ENCODE results near the gene LINC00305. TPM values are rescaled to one million over a fixed set of nuclear protein-coding genes. Genes with fewer than 3 reads are reported as not detected.

Gene LINC00305
- total RNA-seq, 4 donors from 2014 or later: not detected

GRCh38 chr18:64082054-64082453 is 66.8 kb downstream of the LINC00305 start:
- 82% methylated on average over 1 of the region's 1 CpG for WGBS
- no peak for DNase-seq (ENCODE audit: low spot score in 2 of 2)
- no peaks in the 10 kb centered on the region for H3K36me3 ChIP-seq
- H3K27ac ChIP-seq: no peak overlapping the region
- H3K27me3 ChIP-seq: no peaks in the 10 kb centered on the region
- no peaks in the 10 kb centered on the region for H3K4me1 ChIP-seq
- H3K9me3 ChIP-seq: no peaks in the 10 kb centered on the region
- H3K4me3 ChIP-seq: no peak overlapping the region
- TF ChIP-seq POLR2AphosphoS5 (IDR thresholded peaks at IDR 0.05) (no peak), POLR2A (IDR thresholded peaks at IDR 0.05) (no peak), EP300 (IDR thresholded peaks at IDR 0.05) (no peak), CTCF (IDR thresholded peaks at IDR 0.05) (no peak)

GRCh38 chr18:64073971-64074370 is 74.9 kb downstream of the LINC00305 start:
- H3K27me3 ChIP-seq: no peaks in the 10 kb centered on the region
- 46% methylated on average over 4 of the region's 4 CpGs for WGBS
- H3K9me3 ChIP-seq: peaks cover 3% of the 10 kb centered on the region
- no peak overlapping the region for H3K27ac ChIP-seq
- no peak for TF ChIP-seq CTCF (IDR thresholded peaks at IDR 0.05)
- TF ChIP-seq POLR2AphosphoS5 (IDR thresholded peaks at IDR 0.05): no peak
- no peaks in the 10 kb centered on the region for H3K36me3 ChIP-seq
- H3K4me3 ChIP-seq: no peak overlapping the region
- no peaks in the 10 kb centered on the region for H3K4me1 ChIP-seq
- no peak for DNase-seq (ENCODE audit: low spot score in 2 of 2)

GRCh38 chr18:64055019-64055418 is 93.9 kb downstream of the LINC00305 start:
- no peak for DNase-seq (ENCODE audit: low spot score in 2 of 2)
- TF ChIP-seq CTCF (IDR thresholded peaks at IDR 0.05): no peak
- TF ChIP-seq EP300 (IDR thresholded peaks at IDR 0.05): no peak
- no peak for TF ChIP-seq POLR2AphosphoS5 (IDR thresholded peaks at IDR 0.05)
- no peak for TF ChIP-seq POLR2A (IDR thresholded peaks at IDR 0.05)
- no peaks in the 10 kb centered on the region for H3K4me1 ChIP-seq

GRCh38 chr18:64053246-64053645 is 95.6 kb downstream of the LINC00305 start:
- no peak for DNase-seq (ENCODE audit: low spot score in 2 of 2)
- H3K36me3 ChIP-seq: no peaks in the 10 kb centered on the region
- no peak overlapping the region for H3K4me3 ChIP-seq
- 61% methylated on average over 1 of the region's 1 CpG for WGBS
- no peak for TF ChIP-seq CTCF (IDR thresholded peaks at IDR 0.05)
- TF ChIP-seq POLR2A (IDR thresholded peaks at IDR 0.05): no peak
- no peak for TF ChIP-seq EP300 (IDR thresholded peaks at IDR 0.05)
- TF ChIP-seq POLR2AphosphoS5 (IDR thresholded peaks at IDR 0.05): no peak
- H3K4me1 ChIP-seq: no peaks in the 10 kb centered on the region
- no peaks in the 10 kb centered on the region for H3K9me3 ChIP-seq
- H3K27me3 ChIP-seq: no peaks in the 10 kb centered on the region
- H3K27ac ChIP-seq: no peak overlapping the region

More at GRCh38 chr18:64055019-64055418, 93.9 kb downstream of the LINC00305 start:
- no peaks in the 10 kb centered on the region for H3K36me3 ChIP-seq
- no peaks in the 10 kb centered on the region for H3K9me3 ChIP-seq
- H3K27ac ChIP-seq: no peak overlapping the region
- WGBS: 17% methylated on average over 3 of the region's 3 CpGs
- no peaks in the 10 kb centered on the region for H3K27me3 ChIP-seq
- H3K4me3 ChIP-seq: no peak overlapping the region

GRCh38 chr18:64052772-64053171 is 96.1 kb downstream of the LINC00305 start:
- WGBS: 55% methylated on average over 2 of the region's 2 CpGs
- TF ChIP-seq POLR2A (IDR thresholded peaks at IDR 0.05) (no peak), CTCF (IDR thresholded peaks at IDR 0.05) (no peak), EP300 (IDR thresholded peaks at IDR 0.05) (no peak), POLR2AphosphoS5 (IDR thresholded peaks at IDR 0.05) (no peak)

More at GRCh38 chr18:64052772-64053171, 96.1 kb downstream of the LINC00305 start:
- Histone ChIP-seq H3K27me3 (no peaks in the 10 kb centered on the region), H3K36me3 (no peaks in the 10 kb centered on the region), H3K9me3 (no peaks in the 10 kb centered on the region), H3K27ac (no peak overlapping the region), H3K4me3 (no peak overlapping the region), H3K4me1 (no peaks in the 10 kb centered on the region)
- DNase-seq (ENCODE audit: low spot score in 2 of 2): no peak

Measured in suprapubic skin (tissue), 4 donors.